Endodermal cell (in vitro differentiated cells): ENCODE measurements around the gene KCNK15. TPM values are rescaled to one million over a fixed set of nuclear protein-coding genes. Genes with fewer than 3 reads are reported as not detected.

Experiments used
- DNase-seq: peaks from one replicate; pipeline ENCODE4 v3.0.0-alpha.2; 2017
- H3K27ac ChIP-seq: 2 replicates; pipeline ENCODE4 v1.5.1; 2013; ENCODE audit warnings: mild to moderate bottlenecking, low read depth, low read length, moderate library complexity
- H3K27me3 ChIP-seq: 2 replicates; pipeline ENCODE4 v1.6.1; 2013; ENCODE audit warnings: mild to moderate bottlenecking, low read length, moderate library complexity; ENCODE audit not compliant: insufficient read depth, control insufficient read depth, poor library complexity, severe bottlenecking
- H3K36me3 ChIP-seq: 2 replicates; pipeline ENCODE4 v1.7.0; 2013; ENCODE audit warnings: mild to moderate bottlenecking, low read length, moderate library complexity; ENCODE audit not compliant: control insufficient read depth, insufficient read depth
- H3K4me1 ChIP-seq: one replicate; pipeline ENCODE4 v1.7.0; 2013; ENCODE audit warnings: low read length; ENCODE audit not compliant: control insufficient read depth, insufficient read depth
- H3K4me3 ChIP-seq: 2 replicates; pipeline ENCODE4 v1.5.1; 2013; ENCODE audit warnings: mild to moderate bottlenecking, low read length, moderate library complexity
- H3K9ac ChIP-seq: 2 replicates; pipeline ENCODE4 v1.6.1; 2013; ENCODE audit warnings: mild to moderate bottlenecking, low read length, moderate library complexity; ENCODE audit not compliant: poor library complexity, severe bottlenecking; ENCODE audit errors: extremely low read depth
- H3K9me3 ChIP-seq: 2 replicates; pipeline ENCODE4 v1.6.1; 2013; ENCODE audit warnings: mild to moderate bottlenecking, low read length, moderate library complexity; ENCODE audit not compliant: control insufficient read depth
- H3K27ac Mint-ChIP-seq: 2 replicates; pipeline ENCODE4 v1.8.0; 2020; ENCODE audit warnings: mixed read lengths
- H3K27me3 Mint-ChIP-seq: 2 replicates; pipeline ENCODE4 v1.8.0; 2021; ENCODE audit warnings: mild to moderate bottlenecking, mixed read lengths; ENCODE audit not compliant: insufficient read depth
- H3K36me3 Mint-ChIP-seq: 2 replicates; pipeline ENCODE4 v1.8.0; 2020; ENCODE audit warnings: low read depth, mixed read lengths
- H3K4me1 Mint-ChIP-seq: 2 replicates; pipeline ENCODE4 v1.8.0; 2020; ENCODE audit warnings: mixed read lengths
- H3K4me3 Mint-ChIP-seq: 2 replicates; pipeline ENCODE4 v1.8.0; 2020; ENCODE audit warnings: mild to moderate bottlenecking, moderate library complexity, mixed read lengths
- H3K9me3 Mint-ChIP-seq: 2 replicates; pipeline ENCODE4 v1.8.0; 2020; ENCODE audit warnings: mild to moderate bottlenecking, mixed read lengths
- CTCF ChIP-seq: fragments of 200-600 bp; sonication (generic); conservative IDR thresholded peaks from 2 replicates; pipeline ENCODE4 v1.5.0; 2021; ENCODE audit warnings: antibody characterized with exemption, mild to moderate bottlenecking
- WGBS, 2 experiments: methylation state at CpG; one replicate each; pipeline versions ENCODE4 v1.1.5 to v1.1.7; 2013; ENCODE audit warnings: missing lambda C conversion rate in 2 of 2, mixed read lengths in 1 of 2; ENCODE audit not compliant: insufficient coverage in 1 of 2, insufficient read length in 1 of 2; 5-methylcytosine and 5-hydroxymethylcytosine counted together
- total RNA-seq, 2 donors: library from RNA; stranded (reverse); fragmentation: NEBNext Ultra II Directional in 1 of 2; extraction: Animal tissue kit (Norgen Biotek cat#: 25700) in 1 of 2; gene quantifications; 2 replicates in 1 of 2; 3 replicates in 1 of 2; pipeline ENCODE4 v1.2.1, GENCODE V29; 2021

The KCNK15 gene
- total RNA-seq, 2 donors from 2014 or later, result 0.15 to 0.22 TPM

DNA sequence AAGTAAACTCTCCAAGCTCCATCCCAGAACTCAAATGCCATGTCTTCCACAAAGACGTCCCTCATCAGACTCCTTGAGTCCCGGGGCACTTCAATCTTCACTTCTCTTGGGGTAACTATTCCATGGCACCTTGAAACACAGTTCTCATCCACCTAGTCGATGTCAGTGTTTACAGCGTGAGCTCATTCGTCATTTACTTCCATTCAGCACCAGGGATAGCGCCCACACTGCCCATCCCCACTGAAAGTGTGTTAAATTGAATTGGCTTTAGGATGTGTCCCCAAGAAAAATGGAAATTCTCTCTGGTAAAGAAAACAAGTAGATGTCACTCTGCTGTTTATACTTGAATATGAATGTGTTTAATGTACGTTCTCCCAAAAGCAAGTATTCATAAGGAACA, 31.3 kb downstream of the KCNK15 start:
- H3K4me3 Mint-ChIP-seq, result no peak overlapping the region
- no peak for TF ChIP-seq CTCF
- DNase-seq, result peak; percentile 84
- peaks cover 11% of the 10 kb centered on the region for H3K27me3 ChIP-seq
- H3K36me3 ChIP-seq, result no peaks in the 10 kb centered on the region
- no peak overlapping the region for H3K4me3 ChIP-seq
- no peak overlapping the region for H3K9ac ChIP-seq
- H3K9me3 Mint-ChIP-seq, result no peaks in the 10 kb centered on the region
- no peaks in the 10 kb centered on the region for H3K9me3 ChIP-seq
- no peak overlapping the region for H3K27ac Mint-ChIP-seq
- H3K4me1 ChIP-seq, result no peaks in the 10 kb centered on the region
- no peaks in the 10 kb centered on the region for H3K4me1 Mint-ChIP-seq
- WGBS, 2 experiments, result 21% methylated on average over 7 of the region's 7 CpGs; no CpG with 5 or more reads in 1 of the 2 experiments
- H3K27me3 Mint-ChIP-seq, result peaks cover 3% of the 10 kb centered on the region
- H3K36me3 Mint-ChIP-seq, result no peaks in the 10 kb centered on the region
- no peak overlapping the region for H3K27ac ChIP-seq

DNA sequence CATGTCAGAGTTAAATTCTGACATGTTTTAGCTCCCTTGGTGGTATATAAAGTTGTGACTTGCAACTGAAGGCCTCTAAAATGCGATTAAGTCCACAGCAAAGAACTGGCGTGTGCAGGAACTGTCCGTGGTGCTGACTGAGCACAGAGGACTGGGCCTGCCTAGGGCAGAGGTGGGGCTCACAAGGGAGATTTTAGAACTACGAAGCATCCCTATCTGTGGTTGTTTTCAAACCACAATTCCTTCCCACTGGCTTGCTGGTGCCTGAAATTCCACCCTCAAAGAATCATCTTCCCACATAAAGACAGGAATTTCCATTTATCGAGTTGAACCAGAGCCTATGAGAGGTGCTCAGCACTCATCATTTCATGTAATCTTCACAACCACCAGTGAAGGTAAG, 34.6 kb downstream of the KCNK15 start:
- Histone ChIP-seq H3K27ac (no peak overlapping the region), H3K9me3 (no peaks in the 10 kb centered on the region), H3K4me3 (no peak overlapping the region), H3K36me3 (no peaks in the 10 kb centered on the region), H3K9ac (no peak overlapping the region), H3K4me1 (no peaks in the 10 kb centered on the region), H3K27me3 (peaks cover 11% of the 10 kb centered on the region)
- Mint-ChIP-seq H3K27ac (no peak overlapping the region), H3K36me3 (no peaks in the 10 kb centered on the region), H3K9me3 (no peaks in the 10 kb centered on the region), H3K4me3 (no peak overlapping the region), H3K27me3 (peaks cover 3% of the 10 kb centered on the region), H3K4me1 (no peaks in the 10 kb centered on the region)
- WGBS, 2 experiments, result 41 to 54% methylated on average over 3 to 5 of the region's 5 CpGs
- peak; percentile 89 for DNase-seq
- no peak for TF ChIP-seq CTCF

DNA sequence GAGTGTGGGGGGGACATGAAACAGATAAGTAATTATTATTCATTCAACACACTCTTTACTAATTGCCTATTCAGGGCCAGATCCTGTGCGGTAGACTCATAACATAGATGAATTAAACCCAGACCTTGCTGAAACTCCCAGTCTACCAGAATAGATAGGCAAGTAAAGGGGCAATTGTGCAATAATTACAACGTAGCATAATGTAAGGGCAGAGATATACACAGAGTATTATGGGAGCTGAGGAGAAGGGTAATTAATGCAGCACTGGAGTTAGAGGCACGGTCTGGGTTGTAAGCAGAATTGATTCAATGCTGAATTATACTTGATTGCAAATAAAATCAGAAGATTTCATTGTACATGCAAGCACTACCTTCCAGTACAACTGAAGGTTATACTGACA, 35.5 kb downstream of the KCNK15 start:
- no peaks in the 10 kb centered on the region for H3K9me3 ChIP-seq
- WGBS, 2 experiments, result 83 to 86% methylated on average over 2 to 3 of the region's 3 CpGs
- Mint-ChIP-seq H3K4me1 (peaks cover 5% of the 10 kb centered on the region), H3K36me3 (no peaks in the 10 kb centered on the region), H3K9me3 (no peaks in the 10 kb centered on the region), H3K4me3 (no peak overlapping the region), H3K27ac (no peak overlapping the region), H3K27me3 (peaks cover 3% of the 10 kb centered on the region)
- no peaks in the 10 kb centered on the region for H3K4me1 ChIP-seq
- H3K4me3 ChIP-seq, result no peak overlapping the region
- no peaks in the 10 kb centered on the region for H3K36me3 ChIP-seq
- no peak overlapping the region for H3K9ac ChIP-seq
- H3K27me3 ChIP-seq, result peaks cover 6% of the 10 kb centered on the region
- H3K27ac ChIP-seq, result no peak overlapping the region
- DNase-seq, result no peak
- no peak for TF ChIP-seq CTCF
